HFFc6 (cell line): ENCODE data around the gene SLC34A3. TPM values are rescaled to one million over a fixed set of nuclear protein-coding genes. Genes with fewer than 3 reads are reported as not detected.

Experiments
- DNase-seq: peaks from one replicate; pipeline ENCODE4 v3.0.0-alpha.2; 2018
- H3K27ac Mint-ChIP-seq: 2 replicates; pipeline ENCODE4 v1.8.0; 2020; ENCODE audit warnings: mild to moderate bottlenecking, mixed read lengths
- H3K27me3 Mint-ChIP-seq: 2 replicates; pipeline ENCODE4 v1.8.0; 2021; ENCODE audit warnings: mild to moderate bottlenecking, moderate library complexity, mixed read lengths; ENCODE audit not compliant: insufficient read depth
- H3K36me3 Mint-ChIP-seq: 2 replicates; pipeline ENCODE4 v1.8.0; 2021; ENCODE audit warnings: low read depth, mixed read lengths
- H3K4me1 Mint-ChIP-seq: 2 replicates; pipeline ENCODE4 v1.8.0; 2020; ENCODE audit warnings: low read depth, mixed read lengths
- H3K4me3 Mint-ChIP-seq: 2 replicates; pipeline ENCODE4 v1.8.0; 2020; ENCODE audit warnings: mild to moderate bottlenecking, moderate library complexity, mixed read lengths
- H3K9me3 Mint-ChIP-seq: 2 replicates; pipeline ENCODE4 v1.8.0; 2020; ENCODE audit warnings: mild to moderate bottlenecking, mixed read lengths
- total RNA-seq, 6 experiments: library from RNA; stranded (reverse); fragmentation: NEBNext Ultra II Directional; extraction: Animal tissue kit (Norgen Biotek cat#: 25700); gene quantifications; 2 replicates in 1 of 6; 3 replicates in 5 of 6; pipeline ENCODE4 v1.2.3, GENCODE V29; 2021
- TF ChIP-seq, protein P1 (sequence below): fragments of 200-600 bp; sonication (generic); IDR thresholded peaks from 2 replicates; pipeline ENCODE4 v1.5.0; 2021; ENCODE audit warnings: antibody characterized with exemption, mild to moderate bottlenecking

SLC34A3 gene
- total RNA-seq, 6 experiments from 2014 or later, result not detected

GRCh38 chr9:137198051-137198901 lies 32.4 kb upstream of the SLC34A3 start:
- no peaks in the 10 kb centered on the region for H3K36me3 Mint-ChIP-seq
- H3K4me3 Mint-ChIP-seq, result peak overlapping the region; percentile 87; the same call in 1 of the 2 replicates
- H3K9me3 Mint-ChIP-seq, result no peaks in the 10 kb centered on the region
- TF ChIP-seq, protein P1, sequence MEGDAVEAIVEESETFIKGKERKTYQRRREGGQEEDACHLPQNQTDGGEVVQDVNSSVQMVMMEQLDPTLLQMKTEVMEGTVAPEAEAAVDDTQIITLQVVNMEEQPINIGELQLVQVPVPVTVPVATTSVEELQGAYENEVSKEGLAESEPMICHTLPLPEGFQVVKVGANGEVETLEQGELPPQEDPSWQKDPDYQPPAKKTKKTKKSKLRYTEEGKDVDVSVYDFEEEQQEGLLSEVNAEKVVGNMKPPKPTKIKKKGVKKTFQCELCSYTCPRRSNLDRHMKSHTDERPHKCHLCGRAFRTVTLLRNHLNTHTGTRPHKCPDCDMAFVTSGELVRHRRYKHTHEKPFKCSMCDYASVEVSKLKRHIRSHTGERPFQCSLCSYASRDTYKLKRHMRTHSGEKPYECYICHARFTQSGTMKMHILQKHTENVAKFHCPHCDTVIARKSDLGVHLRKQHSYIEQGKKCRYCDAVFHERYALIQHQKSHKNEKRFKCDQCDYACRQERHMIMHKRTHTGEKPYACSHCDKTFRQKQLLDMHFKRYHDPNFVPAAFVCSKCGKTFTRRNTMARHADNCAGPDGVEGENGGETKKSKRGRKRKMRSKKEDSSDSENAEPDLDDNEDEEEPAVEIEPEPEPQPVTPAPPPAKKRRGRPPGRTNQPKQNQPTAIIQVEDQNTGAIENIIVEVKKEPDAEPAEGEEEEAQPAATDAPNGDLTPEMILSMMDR, result no peak
- DNase-seq, result no peak
- H3K27ac Mint-ChIP-seq, result no peak overlapping the region
- peaks cover 14% of the 10 kb centered on the region for H3K4me1 Mint-ChIP-seq
- peaks cover 3% of the 10 kb centered on the region for H3K27me3 Mint-ChIP-seq

- Mint-ChIP-seq H3K27ac (no peak overlapping the region), H3K27me3 (peaks cover 3% of the 10 kb centered on the region), H3K9me3 (no peaks in the 10 kb centered on the region), H3K4me1 (peaks cover 14% of the 10 kb centered on the region), H3K36me3 (no peaks in the 10 kb centered on the region), H3K4me3 (peak overlapping the region; percentile 87; the same call in 1 of the 2 replicates)
- no peak for DNase-seq
- TF ChIP-seq, protein P1, result no peak
Measured at GRCh38 chr9:137198902-137199283, 31.8 kb upstream of the SLC34A3 start.

DNA sequence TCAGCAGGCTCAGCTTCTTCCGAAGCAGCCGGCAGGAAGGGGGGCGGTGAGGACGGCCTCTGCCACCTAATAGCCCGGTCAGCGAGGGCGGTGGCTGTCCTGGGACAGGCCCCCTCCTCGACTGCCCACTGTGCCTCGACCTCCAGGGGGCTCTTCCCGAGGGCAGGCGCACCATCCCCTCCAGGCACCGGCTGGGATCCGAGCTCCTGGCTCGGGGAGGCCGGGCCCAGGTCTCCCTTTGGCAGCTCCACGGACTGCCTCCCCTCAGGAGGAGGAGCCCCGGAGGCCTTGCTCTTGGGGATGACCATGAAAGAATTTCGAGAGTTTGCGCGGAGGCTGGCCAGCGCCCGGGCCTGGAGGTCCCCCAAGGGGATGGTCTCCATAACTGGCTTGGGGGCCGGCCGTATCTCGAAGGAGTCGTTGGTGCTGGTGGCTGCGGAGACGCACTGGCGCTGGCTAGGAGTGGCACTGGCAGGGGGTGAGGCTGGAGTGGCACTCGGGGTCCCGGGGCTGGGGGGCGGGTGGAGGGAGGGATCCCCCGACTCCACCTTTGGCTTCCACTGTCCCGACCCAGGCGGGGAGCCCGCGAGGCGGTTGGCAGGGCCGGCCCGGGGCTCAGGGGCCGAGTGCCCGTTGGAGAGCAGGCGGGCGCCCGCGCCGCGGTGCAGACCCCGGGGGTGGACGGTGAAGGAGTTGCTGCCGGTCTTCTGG lies 31.1 kb upstream of the SLC34A3 start:
- H3K4me1 Mint-ChIP-seq, result peaks cover 21% of the 10 kb centered on the region
- H3K27me3 Mint-ChIP-seq, result peaks cover 3% of the 10 kb centered on the region
- no peaks in the 10 kb centered on the region for H3K36me3 Mint-ChIP-seq
- TF ChIP-seq, protein P1, result peak; percentile 34; the same call in 1 of the 2 replicates
- peak overlapping the region; percentile 87 for H3K4me3 Mint-ChIP-seq
- H3K9me3 Mint-ChIP-seq, result no peaks in the 10 kb centered on the region
- no peak for DNase-seq
- H3K27ac Mint-ChIP-seq, result peak overlapping the region; percentile 48; the same call in 1 of the 2 replicates

- peak within 1 kb of the TSS; percentile 87 for H3K4me3 Mint-ChIP-seq
- H3K27me3 Mint-ChIP-seq, result peaks cover 3% of the 10 kb centered on the region
- H3K27ac Mint-ChIP-seq, result peak within 1 kb of the TSS; percentile 48; the same call in 1 of the 2 replicates
- H3K36me3 Mint-ChIP-seq, result no peaks in the 10 kb centered on the region
- DNase-seq, result peak; percentile 97
- H3K4me1 Mint-ChIP-seq, result peaks cover 22% of the 10 kb centered on the region
- TF ChIP-seq, protein P1, result no peak
- H3K9me3 Mint-ChIP-seq, result no peaks in the 10 kb centered on the region
Measured at GRCh38 chr9:137200311-137201204, 30.1 kb upstream of the SLC34A3 start, which contains the start of gene TPRN. Gene TPRN (minus strand): TSS chr9:137200741. CDS start chr9:137200711, 30 bp downstream.
